SK-N-SH treated with all-trans-retinoic acid at 6 μM for 48 hours (cell line): ENCODE results near the gene FARP1.

Experiments
- ATAC-seq: fragments of 200-7000 bp; cut with Tn5 transposase; 3 replicates; pipeline ENCODE4 v1.9.1; 2020; ENCODE audit warnings: mild to moderate bottlenecking, moderate library complexity
- ARNTL ChIP-seq: fragments of 450-650 bp; formaldehyde crosslinking; IDR thresholded peaks from 2 replicates; pipeline ENCODE4 v1.5.0; 2020; ENCODE audit warnings: low read depth, mild to moderate bottlenecking, moderate library complexity, borderline replicate concordance
- BACH2 ChIP-seq: fragments of 250-450 bp; sonication (Bioruptor Pico); IDR thresholded peaks from 2 replicates; pipeline ENCODE4 v1.9.0; 2021; ENCODE audit warnings: mild to moderate bottlenecking, borderline replicate concordance
- CREB5 ChIP-seq: fragments of 250-450 bp; sonication (Bioruptor Pico); IDR thresholded peaks from 2 replicates; pipeline ENCODE4 v1.5.1; 2020; ENCODE audit warnings: low read depth, mild to moderate bottlenecking, moderate library complexity
- CSDC2 ChIP-seq: fragments of 250-450 bp; sonication (Bioruptor Pico); IDR thresholded peaks from 2 replicates; pipeline ENCODE4 v1.5.0; 2020; ENCODE audit warnings: mild to moderate bottlenecking, moderate library complexity
- CSRNP3 ChIP-seq: fragments of 250-450 bp; sonication (Bioruptor Pico); IDR thresholded peaks from 2 replicates; pipeline ENCODE4 v1.5.1; 2021; ENCODE audit warnings: mild to moderate bottlenecking, moderate library complexity
- ESRRG ChIP-seq: fragments of 250-450 bp; sonication (Bioruptor Pico); IDR thresholded peaks from 2 replicates; pipeline ENCODE4 v1.6.1; 2021; ENCODE audit warnings: mild to moderate bottlenecking
- GLIS3 ChIP-seq: fragments of 250-450 bp; sonication (Bioruptor Pico); IDR thresholded peaks from 2 replicates; pipeline ENCODE4 v1.5.0; 2020; ENCODE audit warnings: mild to moderate bottlenecking, moderate library complexity
- ISL1 ChIP-seq: fragments of 250-450 bp; sonication (Bioruptor Pico); IDR thresholded peaks from 2 replicates; pipeline ENCODE4 v2.1.2; 2022; ENCODE audit warnings: mild to moderate bottlenecking, moderate library complexity
- OSR1 ChIP-seq: fragments of 250-450 bp; sonication (Bioruptor Pico); IDR thresholded peaks from 2 replicates; pipeline ENCODE4 v1.8.0; 2022; ENCODE audit warnings: moderate library complexity, mild to moderate bottlenecking, inconsistent platforms
- PATZ1 ChIP-seq: fragments of 250-450 bp; sonication (Bioruptor Pico); IDR thresholded peaks from 2 replicates; pipeline ENCODE4 v1.8.0; 2020; ENCODE audit warnings: mild to moderate bottlenecking, moderate library complexity, borderline replicate concordance
- PPARA ChIP-seq: fragments of 250-450 bp; sonication (Bioruptor Pico); IDR thresholded peaks from 2 replicates; pipeline ENCODE4 v1.5.0; 2020; ENCODE audit warnings: mild to moderate bottlenecking, borderline replicate concordance
- RARB ChIP-seq: fragments of 250-450 bp; sonication (Bioruptor Pico); IDR thresholded peaks from 2 replicates; pipeline ENCODE4 v1.8.0; 2021; ENCODE audit warnings: mild to moderate bottlenecking, moderate library complexity
- SNAI2 ChIP-seq: fragments of 250-450 bp; sonication (Bioruptor Pico); IDR thresholded peaks from 2 replicates; pipeline ENCODE4 v1.5.0; 2020; ENCODE audit warnings: mild to moderate bottlenecking, moderate library complexity
- TCF4 ChIP-seq: fragments of 250-450 bp; sonication (Bioruptor Pico); IDR thresholded peaks from 2 replicates; pipeline ENCODE4 v1.8.0; 2021; ENCODE audit warnings: mild to moderate bottlenecking, moderate library complexity, borderline replicate concordance
- TOX ChIP-seq: fragments of 250-450 bp; sonication (Bioruptor Pico); IDR thresholded peaks from 2 replicates; pipeline ENCODE4 v1.8.0; 2021; ENCODE audit warnings: mild to moderate bottlenecking, moderate library complexity, borderline replicate concordance
- TSHZ2 ChIP-seq: fragments of 250-450 bp; sonication (Bioruptor Pico); IDR thresholded peaks from 2 replicates; pipeline ENCODE4 v1.5.0; 2020; ENCODE audit warnings: mild to moderate bottlenecking, moderate library complexity
- ZC3H10 ChIP-seq: fragments of 250-450 bp; sonication (Bioruptor Pico); IDR thresholded peaks from 2 replicates; pipeline ENCODE4 v1.5.1; 2021; ENCODE audit warnings: mild to moderate bottlenecking, moderate library complexity
- ZFP3 ChIP-seq: fragments of 250-450 bp; sonication (Bioruptor Pico); IDR thresholded peaks from 2 replicates; pipeline ENCODE4 v1.5.0; 2020; ENCODE audit warnings: mild to moderate bottlenecking, moderate library complexity
- ZNF565 ChIP-seq: fragments of 450-650 bp; formaldehyde crosslinking; conservative IDR thresholded peaks from 2 replicates; pipeline ENCODE4 v1.5.0; 2020; ENCODE audit warnings: low read depth, mild to moderate bottlenecking, moderate library complexity
- ZNF70 ChIP-seq: fragments of 450-650 bp; formaldehyde crosslinking; IDR thresholded peaks from 2 replicates; pipeline ENCODE4 v1.5.0; 2020; ENCODE audit warnings: mild to moderate bottlenecking, moderate library complexity
- ZNF8 ChIP-seq: fragments of 450-650 bp; formaldehyde crosslinking; IDR thresholded peaks from 2 replicates; pipeline ENCODE4 v1.5.0; 2020; ENCODE audit warnings: mild to moderate bottlenecking, moderate library complexity

The FARP1 gene

GRCh38 chr13:98443800-98444325 lies 301.0 kb downstream of the FARP1 start:
- ATAC-seq: no peak
- TF ChIP-seq ISL1 (CRISPR knock-in tag): no peak
- TF ChIP-seq RARB (CRISPR knock-in tag): no peak
- no peak for TF ChIP-seq CSDC2
- no peak for TF ChIP-seq PATZ1 (CRISPR knock-in tag)
- no peak for TF ChIP-seq TSHZ2 (CRISPR knock-in tag)
- TF ChIP-seq SNAI2 (CRISPR knock-in tag): no peak
- TF ChIP-seq TCF4 (CRISPR knock-in tag): no peak
- no peak for TF ChIP-seq OSR1 (CRISPR knock-in tag)

- TF ChIP-seq GLIS3 (CRISPR knock-in tag): no peak
- TF ChIP-seq CREB5 (CRISPR knock-in tag): no peak
- no peak for TF ChIP-seq TCF4 (CRISPR knock-in tag)
- no peak for TF ChIP-seq ISL1 (CRISPR knock-in tag)
- no peak for TF ChIP-seq PPARA (CRISPR knock-in tag)
- TF ChIP-seq ZFP3 (CRISPR knock-in tag): no peak
- TF ChIP-seq ZC3H10 (CRISPR knock-in tag): no peak
- TF ChIP-seq ESRRG: no peak
- no peak for TF ChIP-seq BACH2 (CRISPR knock-in tag)
- TF ChIP-seq OSR1 (CRISPR knock-in tag): no peak
- TF ChIP-seq ZNF70 (CRISPR knock-in tag): no peak
- TF ChIP-seq ARNTL (CRISPR knock-in tag): no peak
- TF ChIP-seq TOX (CRISPR knock-in tag): no peak
- TF ChIP-seq, all 23 proteins: peak for 0
- no peak for ATAC-seq
Observed at GRCh38 chr13:98444381-98444780, 301.5 kb downstream of the FARP1 start.

GRCh38 chr13:98445340-98446233 lies 302.7 kb downstream of the FARP1 start:
- peak; percentile 89 for ATAC-seq
- no peak for TF ChIP-seq OSR1 (CRISPR knock-in tag)
- no peak for TF ChIP-seq SNAI2 (CRISPR knock-in tag)
- TF ChIP-seq CSRNP3: no peak
- no peak for TF ChIP-seq ESRRG
- TF ChIP-seq TSHZ2 (CRISPR knock-in tag): no peak
- no peak for TF ChIP-seq PATZ1 (CRISPR knock-in tag)
- no peak for TF ChIP-seq BACH2 (CRISPR knock-in tag)
- TF ChIP-seq ZNF565 (CRISPR knock-in tag): no peak
- TF ChIP-seq ZNF70 (CRISPR knock-in tag): no peak
- TF ChIP-seq TOX (CRISPR knock-in tag): no peak
- no peak for TF ChIP-seq CREB5 (CRISPR knock-in tag)
- TF ChIP-seq GLIS3 (CRISPR knock-in tag): no peak
- no peak for TF ChIP-seq ZNF8 (CRISPR knock-in tag)
- no peak for TF ChIP-seq PPARA (CRISPR knock-in tag)
- TF ChIP-seq ISL1 (CRISPR knock-in tag): no peak
- TF ChIP-seq ARNTL (CRISPR knock-in tag): no peak
- TF ChIP-seq TCF4 (CRISPR knock-in tag): no peak
